Muscle of back (tissue), 11 donors: ENCODE data around the gene OBSCN. TPM values are rescaled to one million over a fixed set of nuclear protein-coding genes. Genes with fewer than 3 reads are reported as not detected.
"Not testable (repeated sequence)": the region's sequence is repeated elsewhere in the genome, so short reads cannot be mapped to it uniquely, and the experiment has no call there.

Source experiments
- DNase-seq, 3 donors: peaks; one replicate each; pipeline versions ENCODE4 v3.0.0 to v3.0.0-alpha.2; 2013
- polyA plus RNA-seq, 10 donors: library from polyadenylated mRNA; unstranded; fragments of 120-200 nt; gene quantifications; one replicate each; pipeline ENCODE4 v1.2.1, GENCODE V29; 2013; ENCODE audit not compliant: insufficient read length in 10 of 10

The OBSCN gene
- polyA plus RNA-seq, 10 donors, result 179 to 336 (median 279) TPM

DNA sequence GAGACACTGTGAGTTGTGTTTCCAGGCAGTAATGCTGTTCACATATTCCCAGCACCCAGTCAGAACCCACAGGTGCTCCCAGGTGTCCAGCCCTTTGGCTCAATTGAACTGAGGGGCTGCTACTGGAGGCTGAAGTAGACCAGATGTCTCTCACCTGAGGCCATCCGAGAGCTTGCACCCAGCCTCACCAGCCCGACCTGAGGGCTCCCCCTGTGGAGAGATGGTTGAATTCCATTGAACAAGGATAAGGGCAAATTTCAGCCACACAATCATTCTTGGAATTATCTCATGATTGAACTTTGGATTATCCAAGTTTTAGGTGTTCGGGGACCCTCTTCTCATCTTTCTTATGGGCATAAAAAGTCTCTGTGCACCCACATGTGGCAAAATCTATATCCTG, 52.1 kb downstream of the OBSCN start:
- DNase-seq, result no peak

DNA sequence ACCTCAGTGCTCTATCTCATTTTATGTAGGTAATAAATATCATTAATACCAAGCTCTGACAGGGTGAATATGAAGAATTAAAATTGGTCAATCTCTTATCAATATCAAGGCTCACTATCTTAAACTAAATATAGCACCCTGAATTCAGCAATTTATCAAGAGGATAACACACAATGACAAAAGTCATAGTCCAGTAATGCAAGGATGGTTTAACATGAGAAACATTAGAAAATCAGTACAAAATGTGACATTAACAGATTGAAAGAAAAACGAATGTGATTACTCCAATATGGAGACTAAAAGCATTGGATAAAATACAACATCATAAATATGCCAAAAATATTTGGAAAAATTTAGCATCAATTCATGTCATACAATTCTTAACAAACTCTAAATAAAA, 53.9 kb downstream of the OBSCN start:
- no peak for DNase-seq

DNA sequence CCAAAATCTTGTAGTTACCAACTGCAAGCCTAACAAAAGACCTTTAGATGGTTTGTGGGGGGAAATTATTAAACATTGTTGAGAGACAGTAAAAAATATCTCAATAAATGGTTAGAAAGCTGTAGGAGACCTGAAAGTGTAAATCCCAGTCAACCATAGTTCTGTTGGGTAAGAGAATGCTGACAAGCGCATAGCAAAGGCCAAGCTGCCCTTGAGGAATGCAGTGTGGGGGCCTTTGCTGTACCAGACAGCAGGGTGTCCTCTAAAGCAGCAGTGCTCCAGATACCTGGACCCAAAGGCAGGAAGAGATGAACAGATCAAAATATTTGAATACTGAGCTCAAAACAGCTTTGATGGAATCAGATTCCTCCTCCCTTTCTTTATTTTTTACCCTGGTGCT, 54.6 kb downstream of the OBSCN start:
- no peak for DNase-seq

DNA sequence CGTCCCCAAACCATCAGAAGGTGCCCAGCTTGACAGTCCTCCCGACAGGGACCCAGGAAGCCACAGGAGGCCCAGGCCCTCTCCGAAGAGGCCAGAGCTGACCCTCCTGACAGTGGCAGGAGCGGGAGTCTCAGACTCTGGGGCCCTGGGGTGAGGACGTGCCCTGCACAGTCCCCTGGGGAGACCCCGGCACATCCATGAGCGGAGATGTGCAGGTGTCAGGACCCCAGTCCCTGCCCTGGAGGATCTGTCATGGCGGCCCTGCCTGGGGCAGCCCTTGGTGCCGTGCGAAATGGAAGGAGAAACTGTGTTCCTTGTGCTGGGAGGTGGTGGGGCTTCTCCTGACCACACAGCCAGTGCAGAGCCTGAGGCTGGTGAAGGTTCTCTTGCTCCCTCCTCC, 55.8 kb downstream of the OBSCN start:
- no peak for DNase-seq

DNA sequence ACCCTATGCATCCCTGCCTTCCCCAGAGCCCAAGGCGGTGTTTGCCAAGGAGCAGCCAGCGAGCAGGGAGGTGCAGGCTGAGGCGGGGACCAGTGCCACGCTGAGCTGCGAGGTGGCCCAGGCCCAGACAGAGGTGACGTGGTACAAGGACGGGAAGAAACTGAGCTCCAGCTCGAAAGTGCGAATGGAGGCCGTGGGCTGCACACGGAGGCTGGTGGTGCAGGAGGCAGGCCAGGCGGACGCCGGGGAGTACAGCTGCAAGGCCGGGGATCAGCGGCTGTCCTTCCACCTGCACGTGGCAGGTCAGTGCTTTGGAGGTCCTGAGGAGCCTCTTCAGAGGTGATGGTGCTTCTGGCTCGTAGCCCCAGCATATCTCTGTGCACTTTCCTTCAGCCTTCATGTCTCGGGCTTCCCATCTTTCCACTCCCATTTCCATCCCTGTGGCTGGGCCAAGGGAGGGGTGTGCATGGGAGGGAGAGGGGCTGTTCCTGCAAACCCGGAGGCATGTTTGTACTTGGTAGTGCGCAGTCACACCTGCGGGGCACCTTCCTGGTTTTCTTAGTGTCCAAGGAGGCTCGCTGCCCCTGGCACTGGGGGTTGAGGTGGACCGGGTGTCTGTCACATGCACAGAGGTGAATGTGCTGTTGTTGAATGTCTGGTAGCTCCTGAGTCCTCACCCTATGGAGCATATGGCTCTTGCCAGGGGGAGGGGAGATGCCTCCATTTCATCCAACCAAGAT, 56.4 kb downstream of the OBSCN start:
- DNase-seq, result no peak

DNA sequence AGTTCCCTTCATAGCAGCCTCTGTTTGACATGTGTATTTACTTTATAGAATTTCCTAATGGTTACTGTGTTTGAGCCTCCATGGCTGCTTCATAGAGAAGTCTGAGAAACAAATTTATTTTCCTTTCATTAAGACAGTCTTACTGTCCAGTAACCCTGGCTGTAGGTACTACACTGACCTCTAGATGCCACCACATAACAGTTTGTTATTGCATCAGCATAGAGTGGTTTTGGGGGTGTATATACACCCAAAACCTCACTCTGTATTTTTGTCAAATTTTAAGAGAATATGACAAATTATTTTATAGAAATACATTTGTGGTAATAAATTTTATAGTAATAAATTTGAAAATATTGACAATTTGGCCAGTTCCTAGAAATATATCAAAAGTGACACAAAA, 57.3 kb downstream of the OBSCN start:
- DNase-seq, result no peak

DNA sequence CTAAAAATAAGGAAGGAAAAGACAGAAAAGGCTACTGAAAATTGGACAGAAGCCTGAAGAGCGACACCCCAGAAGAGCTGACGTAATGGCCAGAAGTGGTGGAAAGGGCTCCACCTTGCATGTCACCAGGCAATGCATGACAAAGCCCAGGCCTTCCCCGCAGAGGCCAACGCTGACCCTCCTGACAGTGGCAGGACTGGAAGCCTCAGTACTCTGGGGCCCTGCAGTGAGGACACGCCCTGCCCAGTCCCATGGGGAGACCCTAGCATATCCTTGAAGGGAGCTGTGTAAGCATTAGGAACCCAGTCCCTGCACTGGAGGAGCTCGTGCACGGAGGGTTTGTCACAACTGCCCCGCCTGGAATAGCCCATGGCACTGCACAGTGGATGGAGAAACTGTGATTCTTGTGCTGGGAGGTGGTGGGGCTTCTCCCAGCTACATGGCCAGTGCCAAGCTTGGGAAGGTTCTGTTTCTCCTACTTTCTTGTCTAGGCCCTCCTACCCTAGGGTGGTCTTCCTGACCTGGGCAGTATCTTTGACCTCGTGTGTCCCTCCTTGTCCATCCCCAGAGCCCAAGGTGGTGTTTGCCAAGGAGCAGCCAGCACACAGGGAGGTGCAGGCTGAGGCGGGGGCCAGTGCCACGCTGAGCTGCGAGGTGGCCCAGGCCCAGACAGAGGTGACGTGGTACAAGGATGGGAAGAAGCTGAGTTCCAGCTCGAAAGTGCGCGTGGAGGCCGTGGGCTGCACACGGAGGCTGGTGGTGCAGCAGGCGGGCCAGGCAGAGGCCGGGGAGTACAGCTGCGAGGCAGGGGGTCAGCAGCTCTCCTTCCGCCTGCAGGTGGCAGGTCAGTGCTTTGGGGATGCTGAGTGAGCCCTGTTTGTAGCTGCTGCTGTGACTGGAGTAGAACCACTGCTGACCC, 60.4 kb downstream of the OBSCN start:
- no peak for DNase-seq

DNA sequence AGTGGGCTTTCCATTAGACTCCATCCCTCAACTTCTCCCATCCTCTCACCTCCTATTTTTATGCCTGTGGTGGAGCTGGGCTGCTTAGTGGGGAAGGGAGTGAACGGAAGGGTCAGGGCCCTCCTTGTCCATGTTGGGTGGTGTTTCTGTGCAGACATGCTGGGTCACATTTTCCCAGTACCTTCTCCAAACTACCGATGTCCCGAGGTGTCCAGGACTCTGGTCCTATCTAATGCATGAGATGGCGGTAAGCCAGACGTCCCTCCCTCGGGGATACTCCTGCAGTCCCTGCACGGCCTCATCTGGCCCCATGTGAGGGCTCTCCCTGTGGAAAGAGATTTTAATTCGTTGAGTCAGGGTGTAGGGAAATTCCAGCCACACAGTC, 61.0 kb downstream of the OBSCN start:
- DNase-seq, result no peak

DNA sequence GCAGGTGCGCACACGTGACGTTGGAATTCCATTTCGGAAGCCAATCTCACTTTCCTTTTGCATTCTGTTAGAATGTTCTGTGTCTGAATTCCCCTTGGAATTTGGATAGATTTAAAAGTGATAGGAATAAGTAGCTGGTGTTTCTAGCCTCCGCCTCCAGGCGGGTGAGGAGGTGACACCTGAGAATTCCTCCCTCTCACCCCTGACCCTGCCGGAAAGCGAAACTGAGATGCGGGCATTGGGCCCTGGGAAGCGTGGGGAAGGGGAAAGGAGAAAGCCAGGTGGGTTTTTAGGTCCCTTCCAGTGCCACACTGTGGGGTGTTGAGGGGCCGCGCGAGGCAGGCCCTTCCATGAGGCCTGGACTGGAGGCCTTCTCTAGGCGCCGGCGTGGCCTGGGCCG, 61.6 kb downstream of the OBSCN start:
- not testable (repeated sequence) for DNase-seq

DNA sequence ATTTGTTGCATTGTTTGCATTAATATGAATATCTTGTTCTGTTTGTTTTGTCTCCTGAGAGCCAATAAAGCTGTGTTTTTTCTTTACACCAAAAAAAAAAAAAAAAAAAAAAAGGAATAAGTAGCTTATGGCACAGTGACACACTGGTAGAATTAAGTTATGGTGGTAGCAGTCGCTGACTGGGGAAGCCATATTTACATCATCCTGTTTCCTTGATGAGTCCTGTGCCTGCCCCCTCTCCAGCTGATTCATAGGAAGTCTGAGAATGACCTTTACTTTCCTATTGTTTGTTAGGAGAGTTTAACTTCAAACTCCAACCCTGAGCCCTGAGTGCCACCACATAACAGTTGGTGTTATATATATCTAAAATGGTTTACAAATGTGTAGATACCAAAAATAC, 62.2 kb downstream of the OBSCN start:
- no peak for DNase-seq

DNA sequence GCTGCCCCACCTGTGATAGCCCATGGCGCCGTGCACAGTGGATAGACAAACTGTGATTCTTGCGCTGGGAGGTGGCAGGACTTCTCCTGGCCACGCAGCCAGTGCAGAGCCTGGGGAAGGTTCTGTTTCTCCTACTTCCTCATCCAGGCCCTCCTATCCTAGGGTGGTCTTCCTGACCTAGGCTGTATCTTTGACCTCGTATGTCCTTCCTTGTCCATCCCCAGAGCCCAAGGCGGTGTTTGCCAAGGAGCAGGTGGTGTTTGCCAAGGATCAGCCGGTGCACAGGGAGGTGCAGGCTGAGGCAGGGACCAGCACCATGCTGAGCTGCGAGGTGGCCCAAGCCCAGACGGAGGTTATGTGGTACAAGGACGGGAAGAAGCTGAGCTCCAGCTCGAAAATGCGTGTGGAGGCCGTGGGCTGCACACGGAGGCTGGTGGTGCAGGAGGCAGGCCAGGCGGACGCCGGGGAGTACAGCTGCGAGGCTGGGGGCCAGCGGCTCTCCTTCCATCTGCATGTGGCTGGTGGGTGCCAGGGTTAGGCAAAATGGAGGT, 63.9 kb downstream of the OBSCN start:
- DNase-seq, result no peak

DNA sequence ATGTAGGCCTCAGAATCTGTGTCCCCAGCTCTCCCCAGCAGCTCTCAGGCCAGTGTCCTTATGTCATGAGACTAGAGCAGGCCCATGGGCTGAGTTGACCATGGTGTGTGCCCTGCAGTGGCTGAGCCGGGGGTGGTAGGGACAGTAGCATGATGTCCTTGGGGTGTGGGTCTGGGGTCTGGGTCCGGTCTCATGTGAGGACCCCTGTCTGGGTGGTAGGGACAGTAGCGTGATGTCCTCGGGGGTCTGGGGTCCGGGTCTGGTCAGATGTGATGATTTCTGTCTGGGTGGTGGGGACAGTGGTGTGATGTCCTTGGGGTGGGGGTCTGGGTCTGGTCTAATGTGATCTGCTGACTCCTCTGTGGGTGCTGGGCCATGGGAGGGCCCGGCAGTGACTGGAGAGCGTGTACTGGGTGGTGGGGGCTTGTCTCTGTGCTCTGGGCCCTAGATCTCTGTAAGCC, 64.5 kb downstream of the OBSCN start:
- no peak for DNase-seq

DNA sequence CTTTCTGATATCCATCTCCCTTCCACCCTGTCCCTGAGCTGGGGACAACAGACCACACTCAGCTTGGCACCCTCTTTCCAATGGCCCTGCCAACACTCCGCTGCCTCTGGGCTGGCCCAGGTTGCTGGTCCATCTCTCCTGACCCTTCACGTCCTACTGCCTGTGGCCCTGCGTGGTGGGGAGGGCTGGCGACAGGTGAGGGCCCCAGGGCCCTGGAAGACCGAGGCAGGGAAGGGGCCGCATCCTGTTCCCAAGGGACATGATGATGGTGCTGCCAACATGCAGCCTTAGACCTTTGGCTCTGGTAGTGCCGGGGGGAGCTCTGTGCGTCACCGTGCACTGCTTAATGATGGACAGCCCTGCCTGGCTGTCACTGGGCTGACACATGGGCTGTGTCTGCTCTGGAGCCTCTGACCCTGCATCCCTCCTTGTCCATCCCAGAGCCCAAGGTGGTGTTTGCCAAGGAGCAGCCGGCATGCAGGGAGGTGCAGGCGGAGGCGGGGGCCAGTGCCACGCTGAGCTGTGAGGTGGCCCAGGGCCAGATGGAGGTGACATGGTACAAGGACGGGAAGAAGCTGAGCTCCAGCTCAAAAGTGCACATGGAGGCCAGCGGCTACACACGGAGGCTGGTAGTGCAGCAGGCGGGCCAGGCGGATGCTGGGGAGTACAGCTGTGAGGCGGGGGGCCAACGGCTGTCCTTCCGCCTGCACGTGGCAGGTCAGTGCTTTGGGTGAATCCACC, 65.2 kb downstream of the OBSCN start:
- DNase-seq, result no peak

DNA sequence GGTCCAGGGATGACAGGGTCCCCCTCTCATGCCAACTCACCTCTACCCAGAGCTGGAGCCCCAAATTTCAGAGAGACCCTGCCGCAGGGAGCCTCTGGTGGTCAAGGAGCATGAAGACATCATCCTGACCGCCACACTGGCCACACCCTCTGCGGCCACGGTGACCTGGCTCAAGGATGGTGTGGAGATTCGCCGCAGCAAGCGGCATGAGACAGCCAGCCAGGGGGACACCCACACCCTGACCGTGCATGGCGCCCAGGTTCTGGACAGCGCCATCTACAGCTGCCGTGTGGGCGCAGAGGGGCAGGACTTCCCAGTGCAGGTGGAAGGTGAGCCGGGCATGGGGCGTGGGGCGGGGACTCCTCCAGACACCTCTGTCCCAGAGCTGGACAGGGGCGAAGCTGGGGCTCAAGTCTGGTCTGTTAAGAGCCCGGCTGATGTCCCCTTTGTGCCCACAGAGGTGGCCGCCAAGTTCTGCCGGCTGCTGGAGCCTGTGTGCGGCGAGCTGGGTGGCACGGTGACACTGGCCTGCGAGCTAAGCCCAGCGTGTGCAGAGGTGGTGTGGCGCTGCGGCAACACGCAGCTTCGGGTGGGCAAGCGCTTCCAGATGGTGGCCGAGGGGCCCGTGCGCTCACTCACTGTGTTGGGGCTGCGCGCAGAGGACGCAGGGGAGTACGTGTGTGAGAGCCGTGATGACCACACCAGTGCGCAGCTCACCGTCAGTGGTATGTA, 66.0 kb downstream of the OBSCN start:
- DNase-seq, result no peak

DNA sequence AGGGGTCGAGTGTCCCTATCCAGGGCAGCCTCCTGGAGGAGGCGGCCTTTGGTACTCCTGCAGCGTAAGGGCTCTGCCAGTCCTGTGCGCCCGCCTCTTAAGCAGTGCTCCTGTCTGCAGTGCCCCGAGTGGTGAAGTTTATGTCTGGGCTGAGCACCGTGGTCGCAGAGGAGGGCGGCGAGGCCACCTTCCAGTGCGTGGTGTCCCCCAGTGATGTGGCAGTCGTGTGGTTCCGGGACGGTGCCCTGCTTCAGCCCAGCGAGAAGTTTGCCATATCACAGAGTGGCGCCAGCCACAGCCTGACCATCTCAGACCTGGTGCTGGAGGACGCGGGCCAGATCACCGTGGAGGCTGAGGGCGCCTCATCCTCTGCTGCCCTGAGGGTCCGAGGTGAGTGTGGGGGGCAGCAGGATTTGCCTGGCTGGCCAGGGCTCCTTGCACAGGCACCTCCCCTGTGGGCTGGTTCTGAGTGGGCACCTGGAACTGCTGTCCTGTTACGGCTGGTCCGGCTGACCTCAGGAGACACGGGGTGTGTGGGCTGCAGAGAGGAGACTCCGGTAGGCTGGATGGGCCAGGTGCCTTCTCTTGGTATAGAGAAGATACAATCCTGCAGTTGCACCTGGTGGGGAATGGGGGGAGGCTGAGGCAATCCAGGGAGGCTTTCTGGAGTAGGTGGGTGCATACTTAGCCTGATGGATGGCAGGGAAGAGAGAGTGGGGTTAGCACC, 66.8 kb downstream of the OBSCN start:
- DNase-seq, result no peak

DNA sequence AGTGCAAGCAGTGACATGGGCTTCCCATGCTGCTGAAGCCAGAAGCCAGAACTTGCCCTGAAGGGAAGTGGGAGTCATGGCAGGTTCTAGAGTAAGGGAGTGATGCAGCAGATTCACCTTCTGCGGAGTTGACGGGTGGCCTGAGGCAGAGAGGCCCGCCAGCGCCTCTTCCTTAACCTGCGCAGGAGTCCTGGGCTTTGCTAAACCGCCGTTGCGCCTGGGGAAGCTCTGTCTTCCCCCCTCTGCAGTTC, 67.3 kb downstream of the OBSCN start:
- no peak for DNase-seq

DNA sequence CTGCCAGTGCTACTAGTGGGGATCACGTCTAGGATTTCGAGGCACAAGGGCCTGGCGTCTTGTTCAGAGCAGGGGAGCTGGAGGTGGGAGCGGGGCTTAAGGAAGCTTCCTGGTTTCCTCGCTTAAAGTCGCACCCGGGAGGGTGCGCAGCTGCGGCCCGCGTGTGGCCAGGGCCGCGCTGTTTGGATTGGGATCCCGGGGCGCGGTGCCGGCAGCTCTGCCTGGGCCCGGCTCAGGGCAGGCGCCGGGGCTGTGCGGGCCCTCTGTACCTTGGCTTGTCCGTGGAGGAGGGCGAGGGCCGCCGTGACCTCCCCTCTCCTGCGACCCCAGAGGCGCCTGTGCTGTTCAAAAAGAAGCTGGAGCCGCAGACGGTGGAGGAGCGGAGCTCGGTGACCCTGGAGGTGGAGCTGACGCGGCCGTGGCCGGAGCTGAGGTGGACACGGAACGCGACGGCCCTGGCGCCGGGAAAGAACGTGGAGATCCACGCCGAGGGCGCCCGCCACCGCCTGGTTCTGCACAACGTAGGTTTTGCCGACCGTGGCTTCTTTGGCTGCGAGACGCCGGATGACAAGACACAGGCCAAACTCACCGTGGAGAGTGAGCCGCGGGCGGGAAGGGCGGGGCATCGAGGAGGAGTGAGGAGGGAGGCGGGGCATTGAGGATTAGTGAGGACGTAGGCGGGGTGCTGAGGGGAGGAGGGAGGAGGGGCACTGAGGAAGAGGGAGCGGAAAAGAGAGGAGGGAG, 67.8 kb downstream of the OBSCN start:
- DNase-seq, result peak; percentile 85 to 96 (median 92)

DNA sequence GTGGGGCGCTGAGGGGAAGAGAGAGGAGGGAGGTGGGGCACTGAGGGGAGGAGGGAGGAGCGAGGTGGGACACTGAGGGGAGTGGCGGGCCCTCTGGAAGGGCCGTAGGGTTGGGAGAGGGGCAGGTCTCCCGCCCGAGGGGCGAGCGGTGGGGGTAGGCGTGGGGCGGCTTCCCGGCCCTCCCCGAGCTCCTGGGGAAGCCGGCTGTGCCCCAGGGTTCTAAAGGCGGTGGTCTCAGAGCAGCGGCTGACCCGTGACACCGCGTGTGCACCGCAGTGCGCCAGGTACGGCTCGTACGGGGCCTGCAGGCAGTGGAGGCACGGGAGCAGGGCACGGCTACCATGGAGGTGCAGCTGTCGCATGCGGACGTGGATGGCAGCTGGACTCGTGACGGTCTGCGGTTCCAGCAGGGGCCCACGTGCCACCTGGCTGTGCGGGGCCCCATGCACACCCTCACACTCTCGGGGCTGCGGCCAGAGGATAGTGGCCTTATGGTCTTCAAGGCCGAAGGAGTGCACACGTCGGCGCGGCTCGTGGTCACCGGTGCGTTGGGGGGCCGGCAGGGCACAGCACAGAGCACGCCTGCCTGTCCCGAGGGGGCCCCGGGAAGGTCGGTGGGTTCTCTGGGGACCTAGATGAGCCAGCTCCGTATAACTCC, 68.5 kb downstream of the OBSCN start:
- DNase-seq, result peak in 2 of 3 donors; percentile 21

DNA sequence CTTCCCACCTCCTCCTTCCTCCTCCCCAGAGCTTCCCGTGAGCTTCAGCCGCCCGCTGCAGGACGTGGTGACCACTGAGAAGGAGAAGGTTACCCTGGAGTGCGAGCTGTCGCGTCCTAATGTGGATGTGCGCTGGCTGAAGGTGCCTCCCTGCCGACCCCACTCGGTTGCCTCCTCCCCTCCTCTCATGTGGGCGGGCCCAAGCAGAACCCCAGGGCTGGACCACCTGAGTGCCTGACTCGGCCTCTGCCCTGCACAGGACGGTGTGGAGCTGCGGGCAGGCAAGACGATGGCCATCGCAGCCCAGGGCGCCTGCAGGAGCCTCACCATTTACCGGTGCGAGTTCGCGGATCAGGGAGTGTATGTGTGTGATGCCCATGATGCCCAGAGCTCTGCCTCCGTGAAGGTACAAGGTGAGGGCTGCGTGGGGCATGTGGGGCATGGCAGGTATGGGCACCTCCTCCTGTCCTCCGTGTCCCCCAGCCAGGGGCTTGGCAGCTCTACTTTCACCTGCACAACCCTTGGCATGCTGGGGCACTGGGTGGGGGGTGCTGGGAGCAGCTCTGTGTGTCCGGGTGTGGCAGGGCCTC, 69.2 kb downstream of the OBSCN start:
- DNase-seq, result no peak
